ENCODE results near the gene MYH9.

Gene MYH9

GRCh38 chr22:36387709-36387958 lies 133 bp downstream of the MYH9 start:
- no peak for FAIRE-seq

GRCh38 chr22:36386900-36387708 lies 663 bp downstream of the MYH9 start:
- no peak for DNase-seq (ENCODE audit: extremely low spot score, insufficient read length, low read depth)
- peak; percentile 71 for FAIRE-seq

More at GRCh38 chr22:36387709-36387958, 133 bp downstream of the MYH9 start:
- no peak for DNase-seq (ENCODE audit: extremely low spot score, insufficient read length, low read depth)

- FAIRE-seq, result peak; percentile 92
- no peak for DNase-seq (ENCODE audit: extremely low spot score, insufficient read length, low read depth)
Measured at GRCh38 chr22:36386351-36386899, 1.3 kb downstream of the MYH9 start.

- FAIRE-seq (peak; percentile 29), DNase-seq (ENCODE audit: extremely low spot score, insufficient read length, low read depth) (no peak)
Measured at GRCh38 chr22:36385491-36386350, 2.0 kb downstream of the MYH9 start.

GRCh38 chr22:36384766-36385481 lies 2.8 kb downstream of the MYH9 start:
- no peak for DNase-seq (ENCODE audit: extremely low spot score, insufficient read length, low read depth)
- FAIRE-seq, result peak; percentile 74

- FAIRE-seq (peak; percentile 99), DNase-seq (ENCODE audit: extremely low spot score, insufficient read length, low read depth) (peak; percentile 64)
Measured at GRCh38 chr22:36383110-36383581, 4.6 kb downstream of the MYH9 start.

GRCh38 chr22:36381513-36382128 lies 6.1 kb downstream of the MYH9 start:
- DNase-seq (ENCODE audit: extremely low spot score, insufficient read length, low read depth) (no peak), FAIRE-seq (no peak)

GRCh38 chr22:36379593-36380361 lies 8.0 kb downstream of the MYH9 start:
- DNase-seq (ENCODE audit: extremely low spot score, insufficient read length, low read depth) (no peak), FAIRE-seq (peak; percentile 76)

GRCh38 chr22:36378869-36379217 lies 8.9 kb downstream of the MYH9 start:
- no peak for DNase-seq (ENCODE audit: extremely low spot score, insufficient read length, low read depth)
- no peak for FAIRE-seq

GRCh38 chr22:36378080-36378868 lies 9.5 kb downstream of the MYH9 start:
- no peak for FAIRE-seq
- no peak for DNase-seq (ENCODE audit: extremely low spot score, insufficient read length, low read depth)

GRCh38 chr22:36377022-36377631 lies 10.6 kb downstream of the MYH9 start:
- FAIRE-seq (peak; percentile 96), DNase-seq (ENCODE audit: extremely low spot score, insufficient read length, low read depth) (no peak)

- FAIRE-seq (no peak), DNase-seq (ENCODE audit: extremely low spot score, insufficient read length, low read depth) (no peak)
Measured at GRCh38 chr22:36376265-36376664, 11.5 kb downstream of the MYH9 start.

- DNase-seq (ENCODE audit: extremely low spot score, insufficient read length, low read depth) (no peak), FAIRE-seq (no peak)
Measured at GRCh38 chr22:36375071-36375980, 12.4 kb downstream of the MYH9 start.

GRCh38 chr22:36374603-36375024 lies 13.2 kb downstream of the MYH9 start:
- DNase-seq (ENCODE audit: extremely low spot score, insufficient read length, low read depth) (no peak), FAIRE-seq (no peak)

- no peak for FAIRE-seq
- no peak for DNase-seq (ENCODE audit: extremely low spot score, insufficient read length, low read depth)
Measured at GRCh38 chr22:36373258-36373579, 14.5 kb downstream of the MYH9 start.

GRCh38 chr22:36371920-36372319 lies 15.8 kb downstream of the MYH9 start:
- no peak for FAIRE-seq
- DNase-seq (ENCODE audit: extremely low spot score, insufficient read length, low read depth), result no peak
